PC-3 (cell line): ENCODE measurements around the gene RALGPS1. TPM values are rescaled to one million over a fixed set of nuclear protein-coding genes. Genes with fewer than 3 reads are reported as not detected.

Experiments
- ATAC-seq: fragments of 200-7000 bp; cut with Tn5 transposase; 2 replicates; pipeline ENCODE4 v1.9.1; 2020; ENCODE audit warnings: mild to moderate bottlenecking, moderate library complexity
- BruUV-seq: library from RNA; stranded (reverse); fragments of 400-500 nt; replicated peaks from 2 replicates; lab custom pipeline; 2021; lab: Mats Ljungman, UMichigan
- CTCF ChIA-PET: fragments of 300-600 bp; sonication (Branson Sonifier 250); formaldehyde crosslinking; loops from one replicate; lab custom pipeline; 2022; ENCODE audit warnings: antibody characterized with exemption; lab: Charles Lee
- POLR2A ChIA-PET: fragments of 300-600 bp; sonication (Branson Sonifier 250); formaldehyde crosslinking; loops from one replicate; lab custom pipeline; 2022; ENCODE audit warnings: antibody characterized with exemption; ENCODE audit not compliant: unreplicated experiment; lab: Charles Lee
- DNase-seq: peaks from one replicate; pipeline ENCODE4 v3.0.0-alpha.2; 2015
- H2AFZ ChIP-seq: fragments of 300-600 bp; sonication (generic); 2 replicates; pipeline ENCODE4 v1.6.0; 2016; ENCODE audit warnings: antibody characterized with exemption, low read length
- H3F3A ChIP-seq: fragments of 300-600 bp; sonication (generic); one replicate; pipeline ENCODE4 v1.6.0; 2017; ENCODE audit warnings: antibody characterized with exemption, low read length, control low read depth, mild to moderate bottlenecking; ENCODE audit not compliant: unreplicated experiment
- H3K27ac ChIP-seq: fragments of 300-600 bp; sonication (generic); 2 replicates; pipeline ENCODE4 v1.5.1; 2016; ENCODE audit warnings: mild to moderate bottlenecking, low read length
- H3K27me3 ChIP-seq: fragments of 300-600 bp; sonication (generic); 2 replicates; pipeline ENCODE4 v1.6.1; 2016; ENCODE audit warnings: low read length, mixed read lengths
- H3K36me3 ChIP-seq: fragments of 300-600 bp; sonication (generic); 2 replicates; pipeline ENCODE4 v1.6.1; 2016; ENCODE audit warnings: low read depth, mixed run types, low read length, mixed read lengths
- H3K4me1 ChIP-seq: fragments of 300-600 bp; sonication (generic); 2 replicates; pipeline ENCODE4 v1.5.1; 2016; ENCODE audit warnings: low read length; ENCODE audit not compliant: insufficient read depth
- H3K4me2 ChIP-seq: fragments of 300-600 bp; sonication (generic); 2 replicates; pipeline ENCODE4 v1.6.0; 2016; ENCODE audit warnings: low read length
- H3K4me3 ChIP-seq: fragments of 300-600 bp; sonication (generic); 2 replicates; pipeline ENCODE4 v1.5.1; 2016; ENCODE audit warnings: mild to moderate bottlenecking, low read length, mixed read lengths
- H3K79me2 ChIP-seq: fragments of 300-600 bp; sonication (generic); 2 replicates; pipeline ENCODE4 v1.6.1; 2017; ENCODE audit warnings: low read length, mixed read lengths
- H3K9ac ChIP-seq: fragments of 300-600 bp; sonication (generic); 2 replicates; pipeline ENCODE4 v1.6.0; 2016; ENCODE audit warnings: mild to moderate bottlenecking, low read length
- H3K9me2 ChIP-seq: fragments of 300-600 bp; sonication (generic); replicated peaks from 2 replicates; pipeline ENCODE4 v1.6.1; 2016; ENCODE audit warnings: mixed run types, low read length, mixed read lengths
- H3K9me3 ChIP-seq: fragments of 300-600 bp; sonication (generic); 2 replicates; pipeline ENCODE4 v1.6.1; 2016; ENCODE audit warnings: low read length, mixed read lengths
- H4K20me1 ChIP-seq: fragments of 300-600 bp; sonication (generic); 2 replicates; pipeline ENCODE4 v1.6.1; 2016; ENCODE audit warnings: low read length, mixed read lengths
- EZH2 ChIP-seq: fragments of 300-600 bp; sonication (generic); IDR thresholded peaks from one replicate; pipeline ENCODE4 v1.6.1; 2017; ENCODE audit warnings: antibody characterized with exemption, mild to moderate bottlenecking, low read length; ENCODE audit not compliant: unreplicated experiment
- EZH2phosphoT487 ChIP-seq: fragments of 300-600 bp; sonication (generic); IDR thresholded peaks from 2 replicates; pipeline ENCODE4 v1.6.1; 2018; ENCODE audit warnings: mild to moderate bottlenecking, antibody characterized with exemption, low read length, borderline replicate concordance
- intact Hi-C: fragments of 100-400 bp; cut with micrococcal nuclease; formaldehyde crosslinking; loops from 2 replicates; pipeline ENCODE4 v1.9.0; 2023
- total RNA-seq: library from RNA; depleted of rRNA; stranded (reverse); fragments of >200 nt; gene quantifications from 2 replicates; pipeline ENCODE4 v1.2.3, GENCODE V29; 2014
- TF ChIP-seq, protein P1 (sequence below): fragments of 300-600 bp; sonication (generic); conservative IDR thresholded peaks from 2 replicates; pipeline ENCODE4 v1.5.1; 2017; ENCODE audit warnings: antibody characterized with exemption, low read depth, mild to moderate bottlenecking, low read length

Gene RALGPS1
- total RNA-seq, 1 experiment from 2014 or later: 10.2 TPM

DNA sequence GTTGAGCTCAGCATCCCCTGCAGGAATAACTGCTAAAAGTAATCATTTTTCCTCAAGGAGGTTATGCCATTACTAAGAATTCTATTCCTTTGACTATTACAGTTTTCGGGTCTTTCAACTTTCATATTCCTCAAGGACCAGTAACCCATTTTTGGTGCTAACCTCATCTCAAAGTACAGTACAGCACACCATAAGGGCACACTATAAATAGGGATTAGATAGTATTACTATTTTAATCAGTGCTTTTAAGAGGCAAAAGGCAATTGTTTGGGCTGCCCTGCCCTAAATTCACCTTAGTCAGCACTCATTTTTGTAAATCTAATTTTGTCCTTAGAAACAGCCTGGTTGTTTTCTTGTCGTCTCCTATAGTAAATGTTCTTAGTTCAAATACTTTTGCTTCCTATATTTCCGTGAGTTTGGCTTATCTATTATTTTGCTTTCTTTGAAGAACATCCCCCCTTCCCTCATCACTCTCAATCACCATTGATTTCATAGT, 336.4 kb downstream of the RALGPS1 start:
- no peak overlapping the region for H3K27ac ChIP-seq
- POLR2A ChIA-PET: no interaction called here

DNA sequence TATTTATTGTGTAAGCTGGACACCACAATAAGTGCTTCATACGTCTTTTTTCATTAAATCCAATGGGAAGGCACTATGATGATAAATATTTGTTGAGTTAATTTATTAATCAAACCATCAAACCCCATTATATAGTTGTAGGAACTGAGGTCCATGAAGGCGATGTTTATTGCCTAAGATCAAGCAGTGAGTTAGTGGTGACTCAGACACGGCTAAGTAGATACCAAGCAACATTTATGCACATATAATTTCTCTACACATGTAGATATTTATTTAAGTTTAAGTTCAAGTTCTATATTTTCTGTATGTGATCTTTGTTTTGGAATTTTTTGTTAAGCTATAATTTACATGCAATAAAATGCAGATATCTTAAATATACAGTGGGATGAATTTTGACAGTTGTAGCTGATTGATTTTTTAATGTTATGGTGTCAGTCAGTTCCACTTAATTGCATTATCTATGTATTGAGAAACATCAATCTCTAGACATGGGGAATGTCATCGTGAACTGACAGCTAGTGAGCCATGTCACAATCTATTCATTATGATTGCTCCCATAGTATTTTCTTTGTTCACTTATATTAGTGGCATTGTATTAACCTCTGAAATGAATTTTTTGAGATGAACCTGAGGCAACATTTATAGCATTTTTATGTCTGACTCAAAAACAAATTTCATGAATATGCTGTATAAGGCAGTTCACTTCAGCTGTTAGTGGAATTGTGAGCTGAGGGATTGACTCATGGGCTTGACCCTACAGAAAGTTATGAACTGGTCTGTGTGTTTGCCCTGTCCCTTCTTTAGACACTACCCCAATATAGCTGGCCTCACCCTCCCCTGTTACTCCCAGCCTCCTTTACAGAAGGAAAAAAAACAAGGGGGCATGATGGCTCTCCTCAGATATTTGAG, 338.1 kb downstream of the RALGPS1 start:
- no peak overlapping the region for H3K9ac ChIP-seq
- no peak overlapping the region for H3K4me2 ChIP-seq
- H2AFZ ChIP-seq: no peak overlapping the region
- no TSS peak for BruUV-seq
- ChIA-PET CTCF (no interaction called here), POLR2A (interaction anchor here (0.5 kb wide), 1 partner anchor 16 kb away, joined by 4 read pairs; no protein-coding TSS in a partner anchor)
- H3K79me2 ChIP-seq: no peaks in the 10 kb centered on the region
- H3K9me3 ChIP-seq: no peaks in the 10 kb centered on the region
- H3K27ac ChIP-seq: no peak overlapping the region
- TF ChIP-seq, protein P1, sequence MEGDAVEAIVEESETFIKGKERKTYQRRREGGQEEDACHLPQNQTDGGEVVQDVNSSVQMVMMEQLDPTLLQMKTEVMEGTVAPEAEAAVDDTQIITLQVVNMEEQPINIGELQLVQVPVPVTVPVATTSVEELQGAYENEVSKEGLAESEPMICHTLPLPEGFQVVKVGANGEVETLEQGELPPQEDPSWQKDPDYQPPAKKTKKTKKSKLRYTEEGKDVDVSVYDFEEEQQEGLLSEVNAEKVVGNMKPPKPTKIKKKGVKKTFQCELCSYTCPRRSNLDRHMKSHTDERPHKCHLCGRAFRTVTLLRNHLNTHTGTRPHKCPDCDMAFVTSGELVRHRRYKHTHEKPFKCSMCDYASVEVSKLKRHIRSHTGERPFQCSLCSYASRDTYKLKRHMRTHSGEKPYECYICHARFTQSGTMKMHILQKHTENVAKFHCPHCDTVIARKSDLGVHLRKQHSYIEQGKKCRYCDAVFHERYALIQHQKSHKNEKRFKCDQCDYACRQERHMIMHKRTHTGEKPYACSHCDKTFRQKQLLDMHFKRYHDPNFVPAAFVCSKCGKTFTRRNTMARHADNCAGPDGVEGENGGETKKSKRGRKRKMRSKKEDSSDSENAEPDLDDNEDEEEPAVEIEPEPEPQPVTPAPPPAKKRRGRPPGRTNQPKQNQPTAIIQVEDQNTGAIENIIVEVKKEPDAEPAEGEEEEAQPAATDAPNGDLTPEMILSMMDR: no peak
- TF ChIP-seq EZH2phosphoT487 (no peak), EZH2 (no peak)
- H3F3A ChIP-seq: no peaks in the 10 kb centered on the region
- H4K20me1 ChIP-seq: no peaks in the 10 kb centered on the region
- no peaks in the 10 kb centered on the region for H3K9me2 ChIP-seq
- H3K4me3 ChIP-seq: no peak overlapping the region
- DNase-seq (peak; percentile 35), ATAC-seq (peak; percentile 58; the same call in 1 of the 2 replicates)
- intact Hi-C loops: no loop called here
- H3K27me3 ChIP-seq: no peaks in the 10 kb centered on the region
- peaks cover 11% of the 10 kb centered on the region for H3K4me1 ChIP-seq
- no peaks in the 10 kb centered on the region for H3K36me3 ChIP-seq

More for the DNA sequence above, 336.4 kb downstream of the RALGPS1 start:
- BruUV-seq: no TSS peak
- H3K27me3 ChIP-seq: no peaks in the 10 kb centered on the region
- H3K9me2 ChIP-seq: no peaks in the 10 kb centered on the region
- no peaks in the 10 kb centered on the region for H3K9me3 ChIP-seq
- peaks cover 11% of the 10 kb centered on the region for H3K4me1 ChIP-seq
- no peak overlapping the region for H2AFZ ChIP-seq
- H4K20me1 ChIP-seq: no peaks in the 10 kb centered on the region
- no peak for DNase-seq
- no peaks in the 10 kb centered on the region for H3F3A ChIP-seq
- H3K4me3 ChIP-seq: no peak overlapping the region
- no peak for ATAC-seq
- no peaks in the 10 kb centered on the region for H3K79me2 ChIP-seq
- H3K9ac ChIP-seq: no peak overlapping the region
- intact Hi-C loops: no loop called here
- H3K36me3 ChIP-seq: no peaks in the 10 kb centered on the region
- no peak overlapping the region for H3K4me2 ChIP-seq
- TF ChIP-seq EZH2: no peak
- no peak for TF ChIP-seq EZH2phosphoT487
- TF ChIP-seq, protein P1: no peak
- CTCF ChIA-PET: interaction anchor here (0.5 kb wide), 1 partner anchor 193 kb away, joined by 5 read pairs; no protein-coding TSS in a partner anchor

DNA sequence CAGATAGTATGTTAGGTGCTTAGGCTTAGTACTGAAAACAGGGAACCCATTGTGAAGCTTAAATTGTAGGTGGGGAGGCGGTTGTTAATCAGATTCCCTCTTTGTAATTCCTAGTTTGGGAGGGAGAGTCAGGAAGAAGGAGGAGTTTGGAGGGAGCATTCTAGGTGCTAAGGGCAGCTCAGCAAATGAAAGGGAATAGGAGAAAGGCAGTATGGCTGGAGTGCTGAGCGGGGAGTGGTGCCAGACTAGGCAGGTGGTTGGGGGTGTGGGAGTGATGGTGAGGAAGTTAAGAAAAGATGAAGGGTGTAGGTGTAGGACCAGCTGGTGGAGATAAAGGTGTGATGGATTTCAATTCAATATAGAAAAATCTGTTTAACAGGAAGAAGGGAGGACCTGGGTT, 338.9 kb downstream of the RALGPS1 start:
- Histone ChIP-seq H3K9me2 (no peaks in the 10 kb centered on the region), H3K27me3 (no peaks in the 10 kb centered on the region), H3K4me1 (peaks cover 11% of the 10 kb centered on the region), H3K9ac (no peak overlapping the region), H3K27ac (no peak overlapping the region), H3K9me3 (no peaks in the 10 kb centered on the region), H3K79me2 (no peaks in the 10 kb centered on the region), H3F3A (no peaks in the 10 kb centered on the region), H3K36me3 (no peaks in the 10 kb centered on the region), H3K4me2 (no peak overlapping the region), H2AFZ (no peak overlapping the region), H3K4me3 (no peak overlapping the region), H4K20me1 (no peaks in the 10 kb centered on the region)
- ATAC-seq (no peak), DNase-seq (no peak)
- no peak for TF ChIP-seq EZH2
- TF ChIP-seq EZH2phosphoT487: no peak
- TF ChIP-seq, protein P1: no peak
- CTCF ChIA-PET: no interaction called here
- intact Hi-C loops: no loop called here
- POLR2A ChIA-PET: no interaction called here
- no TSS peak for BruUV-seq
